Activated gamma-delta T cell treated with Interleukin-2 at 50 U/mL for 16 hours (primary cell): Measurements from ENCODE around the gene ZNF397.

Experiments used
- DNase-seq: peaks from one replicate; pipeline ENCODE4 v3.0.0-alpha.2; 2020

ZNF397 gene

GRCh38 chr18:35247412-35248249, 6.8 kb downstream of the ZNF397 start:
- no peak for DNase-seq

- DNase-seq: no peak
Observed at GRCh38 chr18:35248429-35248828, 7.6 kb downstream of the ZNF397 start.

GRCh38 chr18:35252466-35252865, 11.6 kb downstream of the ZNF397 start:
- no peak for DNase-seq

- no peak for DNase-seq
Observed at GRCh38 chr18:35253655-35254287, 12.9 kb downstream of the ZNF397 start.

GRCh38 chr18:35256947-35257346, 16.1 kb downstream of the ZNF397 start:
- no peak for DNase-seq

GRCh38 chr18:35264409-35264808, 23.6 kb downstream of the ZNF397 start:
- DNase-seq: no peak

GRCh38 chr18:35267161-35267651, 26.4 kb downstream of the ZNF397 start:
- DNase-seq: peak; percentile 72

- no peak for DNase-seq
Observed at GRCh38 chr18:35267809-35268208, 27.0 kb downstream of the ZNF397 start.

GRCh38 chr18:35268821-35269220, 28.0 kb downstream of the ZNF397 start:
- no peak for DNase-seq

GRCh38 chr18:35271656-35272055, 30.8 kb downstream of the ZNF397 start:
- DNase-seq: no peak

GRCh38 chr18:35276267-35276666, 35.4 kb downstream of the ZNF397 start:
- DNase-seq: no peak

GRCh38 chr18:35277633-35278032, 36.8 kb downstream of the ZNF397 start:
- no peak for DNase-seq

GRCh38 chr18:35278085-35278484, 37.3 kb downstream of the ZNF397 start:
- no peak for DNase-seq

GRCh38 chr18:35278969-35279368, 38.1 kb downstream of the ZNF397 start:
- no peak for DNase-seq

- DNase-seq: no peak
Observed at GRCh38 chr18:35282353-35282752, 41.5 kb downstream of the ZNF397 start.

GRCh38 chr18:35283923-35284794, 43.3 kb downstream of the ZNF397 start:
- DNase-seq: no peak

- DNase-seq: no peak
Observed at GRCh38 chr18:35284841-35285240, 44.0 kb downstream of the ZNF397 start.

GRCh38 chr18:35289293-35289692, 48.5 kb downstream of the ZNF397 start:
- DNase-seq: no peak

- peak; percentile 17 for DNase-seq
Observed at GRCh38 chr18:35289727-35290093, 48.9 kb downstream of the ZNF397 start.

GRCh38 chr18:35290094-35290735, 49.4 kb downstream of the ZNF397 start, which contains the start of gene ZSCAN30:
Gene ZSCAN30, minus strand, starts transcription at chr18:35290229. Its CDS starts 25,877 bp downstream, at chr18:35264352.
- DNase-seq: peak; percentile 94

GRCh38 chr18:35291166-35291565, 50.3 kb downstream of the ZNF397 start:
- no peak for DNase-seq

GRCh38 chr18:35296060-35296459, 55.2 kb downstream of the ZNF397 start:
- DNase-seq: no peak

- no peak for DNase-seq
Observed at GRCh38 chr18:35303610-35304009, 62.8 kb downstream of the ZNF397 start.
